ENCODE data around the gene CCNI2.

The CCNI2 gene

GRCh38 chr5:132779961-132780360 is 32.7 kb downstream of the CCNI2 start:
- Histone ChIP-seq H3K27ac (ENCODE audit: low read length) (no peak overlapping the region), H3K27me3 (replicated peaks; ENCODE audit: insufficient read depth, low read length) (peaks cover 25% of the 10 kb centered on the region), H3K9me3 (replicated peaks; ENCODE audit: insufficient read depth, low read length) (no peaks in the 10 kb centered on the region), H3K4me1 (ENCODE audit: low read length) (peaks cover 16% of the 10 kb centered on the region), H3K4me3 (ENCODE audit: low read length) (no peak overlapping the region), H3K36me3 (replicated peaks; ENCODE audit: insufficient read depth, low read length) (no peaks in the 10 kb centered on the region), H3K79me2 (ENCODE audit: low read length) (no peaks in the 10 kb centered on the region), H4K20me1 (ENCODE audit: insufficient read depth, low read length) (no peaks in the 10 kb centered on the region), H3K9me2 (replicated peaks; ENCODE audit: insufficient read depth, low read length) (no peaks in the 10 kb centered on the region), H3K9ac (ENCODE audit: low read length) (no peak overlapping the region), H3K4me2 (ENCODE audit: low read depth, low read length) (no peak overlapping the region), H3F3A (ENCODE audit: insufficient read depth, low read length) (peaks cover 14% of the 10 kb centered on the region; the same call in 1 of the 2 replicates), H2AFZ (ENCODE audit: low read length) (no peak overlapping the region)
- TF ChIP-seq CTCF (IDR thresholded peaks at IDR 0.05; ENCODE audit: low read length) = no peak
- no peak for TF ChIP-seq EZH2phosphoT487 (IDR thresholded peaks at IDR 0.05; ENCODE audit: low read length)
- TF ChIP-seq EZH2 (optimal IDR thresholded peaks at IDR 0.05; ENCODE audit: low read depth, low read length) = no peak
- no peak for DNase-seq

- no peak overlapping the region for H3K27ac ChIP-seq (ENCODE audit: low read length)
- peaks cover 16% of the 10 kb centered on the region for H3K4me1 ChIP-seq (ENCODE audit: low read length)
- no peak overlapping the region for H2AFZ ChIP-seq (ENCODE audit: low read length)
- TF ChIP-seq EZH2 (optimal IDR thresholded peaks at IDR 0.05; ENCODE audit: low read depth, low read length) = no peak
- no peak for TF ChIP-seq EZH2phosphoT487 (IDR thresholded peaks at IDR 0.05; ENCODE audit: low read length)
- TF ChIP-seq CTCF (IDR thresholded peaks at IDR 0.05; ENCODE audit: low read length) = no peak
- H3K4me3 ChIP-seq (ENCODE audit: low read length) = no peak overlapping the region
- peak; percentile 50 for DNase-seq
- H3F3A ChIP-seq (ENCODE audit: insufficient read depth, low read length) = peaks cover 11% of the 10 kb centered on the region; the same call in 1 of the 2 replicates
- peak overlapping the region; percentile 17; the same call in 1 of the 2 replicates for H3K4me2 ChIP-seq (ENCODE audit: low read depth, low read length)
- no peaks in the 10 kb centered on the region for H3K9me3 ChIP-seq (replicated peaks; ENCODE audit: insufficient read depth, low read length)
- H3K9ac ChIP-seq (ENCODE audit: low read length) = no peak overlapping the region
- H3K79me2 ChIP-seq (ENCODE audit: low read length) = no peaks in the 10 kb centered on the region
- no peaks in the 10 kb centered on the region for H3K36me3 ChIP-seq (replicated peaks; ENCODE audit: insufficient read depth, low read length)
- H3K9me2 ChIP-seq (replicated peaks; ENCODE audit: insufficient read depth, low read length) = no peaks in the 10 kb centered on the region
- H4K20me1 ChIP-seq (ENCODE audit: insufficient read depth, low read length) = no peaks in the 10 kb centered on the region
- peaks cover 25% of the 10 kb centered on the region for H3K27me3 ChIP-seq (replicated peaks; ENCODE audit: insufficient read depth, low read length)
Measured at GRCh38 chr5:132780577-132780976, 33.4 kb downstream of the CCNI2 start.

GRCh38 chr5:132781029-132781428 is 33.8 kb downstream of the CCNI2 start:
- DNase-seq = no peak
- Histone ChIP-seq H3K36me3 (replicated peaks; ENCODE audit: insufficient read depth, low read length) (no peaks in the 10 kb centered on the region), H3K9me2 (replicated peaks; ENCODE audit: insufficient read depth, low read length) (no peaks in the 10 kb centered on the region), H3K27ac (ENCODE audit: low read length) (no peak overlapping the region), H3K4me1 (ENCODE audit: low read length) (peaks cover 16% of the 10 kb centered on the region), H3F3A (ENCODE audit: insufficient read depth, low read length) (peaks cover 7% of the 10 kb centered on the region; the same call in 1 of the 2 replicates), H2AFZ (ENCODE audit: low read length) (no peak overlapping the region), H3K79me2 (ENCODE audit: low read length) (no peaks in the 10 kb centered on the region), H3K9ac (ENCODE audit: low read length) (no peak overlapping the region), H3K4me2 (ENCODE audit: low read depth, low read length) (peak overlapping the region; percentile 17; the same call in 1 of the 2 replicates), H3K27me3 (replicated peaks; ENCODE audit: insufficient read depth, low read length) (peaks cover 25% of the 10 kb centered on the region), H3K9me3 (replicated peaks; ENCODE audit: insufficient read depth, low read length) (no peaks in the 10 kb centered on the region), H4K20me1 (ENCODE audit: insufficient read depth, low read length) (no peaks in the 10 kb centered on the region), H3K4me3 (ENCODE audit: low read length) (no peak overlapping the region)
- TF ChIP-seq EZH2phosphoT487 (IDR thresholded peaks at IDR 0.05; ENCODE audit: low read length) = no peak
- no peak for TF ChIP-seq CTCF (IDR thresholded peaks at IDR 0.05; ENCODE audit: low read length)
- TF ChIP-seq EZH2 (optimal IDR thresholded peaks at IDR 0.05; ENCODE audit: low read depth, low read length) = no peak
